Stimulated activated CD4-positive, alpha-beta T cell treated with anti-CD3 and anti-CD28 coated beads, Interleukin-15, amount 100 ng/mL, for 1 hour (primary cell): Measurements from ENCODE around the gene LIPG.

Experiments
- DNase-seq, 2 donors: peaks; one replicate each; pipeline ENCODE4 v3.0.0-alpha.2; 2020; ENCODE audit warnings: low read depth in 1 of 2, low spot score in 1 of 2

LIPG gene

DNA sequence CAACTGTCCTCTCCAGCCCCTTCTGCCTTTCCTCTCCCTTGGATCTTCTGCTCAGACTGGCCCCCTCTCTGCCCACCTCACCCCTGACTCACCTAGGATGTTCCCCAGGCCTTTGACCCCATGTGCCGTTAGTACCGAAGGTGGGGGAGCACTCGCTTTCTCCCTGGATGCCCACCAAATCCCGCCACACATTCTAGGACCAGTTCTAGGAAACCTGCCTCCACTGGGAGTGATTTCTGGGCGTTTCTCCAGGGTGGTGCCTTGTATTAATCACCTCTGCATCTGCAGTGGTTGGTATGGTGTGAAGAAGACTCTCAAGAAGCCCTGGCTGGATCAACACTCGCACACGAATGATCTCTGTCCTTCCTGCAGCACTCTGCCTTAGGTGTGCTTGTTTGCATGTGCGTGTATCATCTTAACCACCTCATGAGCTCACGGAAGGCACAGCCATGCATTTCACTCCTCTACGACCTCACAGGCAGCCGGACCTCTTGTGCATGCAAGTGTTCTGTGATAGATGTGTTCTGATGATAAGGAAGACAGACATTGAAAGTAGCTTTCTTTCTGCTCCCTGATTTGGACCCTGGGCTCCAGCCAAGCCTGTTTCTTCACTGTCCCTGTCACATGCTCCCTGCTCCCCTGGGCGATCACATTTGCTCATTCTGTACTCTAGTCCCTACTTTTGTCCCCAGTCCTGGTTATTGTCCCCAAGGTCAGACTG lies 69.4 kb downstream of the LIPG start:
- DNase-seq, result no peak

DNA sequence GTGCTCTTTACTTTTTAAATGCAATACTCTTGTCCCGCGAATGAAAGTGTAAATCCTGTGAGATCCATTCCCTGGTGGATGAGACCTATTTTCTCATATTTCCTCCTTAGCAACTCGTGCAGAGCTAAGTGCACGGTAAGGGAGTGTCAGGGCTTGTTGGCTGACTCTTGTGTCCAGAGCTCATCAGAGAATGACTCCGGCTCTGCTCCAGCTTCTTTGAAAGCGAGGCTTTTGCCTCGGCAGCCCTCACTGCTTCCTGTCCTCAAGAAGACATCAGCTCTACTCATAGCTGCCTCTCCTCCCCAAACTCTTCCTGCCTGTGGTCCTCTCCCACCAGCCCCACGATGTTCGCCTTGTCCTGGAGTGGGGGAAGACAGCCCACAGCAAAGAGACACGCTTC lies 70.7 kb downstream of the LIPG start:
- no peak for DNase-seq

DNA sequence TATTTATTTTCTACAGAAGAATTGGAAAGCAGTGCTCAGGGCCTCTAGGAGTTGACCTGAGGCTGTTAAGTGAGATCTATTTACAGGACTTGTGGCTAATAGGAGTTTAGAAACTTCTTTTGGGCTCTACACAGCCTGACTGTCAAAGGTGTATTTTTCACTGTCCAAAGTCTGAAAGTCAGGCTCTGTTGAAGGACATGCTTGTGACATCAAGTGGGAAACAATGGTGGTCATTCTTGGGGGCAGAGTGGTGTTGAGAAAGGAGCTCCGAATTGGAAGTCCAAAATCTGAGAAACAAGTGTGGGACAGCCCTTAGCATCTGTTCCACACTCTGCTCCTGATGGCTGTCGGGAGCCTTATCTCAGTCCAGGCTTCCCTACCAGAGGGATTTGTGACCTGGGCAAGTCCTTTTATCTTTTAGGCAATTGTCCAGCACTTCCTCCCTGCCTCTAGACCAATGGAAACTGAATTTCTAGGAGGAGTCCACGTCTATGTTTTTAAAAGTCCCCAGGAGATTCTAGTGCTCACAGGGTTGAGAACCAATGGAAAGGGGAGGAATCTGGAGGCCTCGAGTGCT lies 76.4 kb downstream of the LIPG start:
- DNase-seq, result no peak

DNA sequence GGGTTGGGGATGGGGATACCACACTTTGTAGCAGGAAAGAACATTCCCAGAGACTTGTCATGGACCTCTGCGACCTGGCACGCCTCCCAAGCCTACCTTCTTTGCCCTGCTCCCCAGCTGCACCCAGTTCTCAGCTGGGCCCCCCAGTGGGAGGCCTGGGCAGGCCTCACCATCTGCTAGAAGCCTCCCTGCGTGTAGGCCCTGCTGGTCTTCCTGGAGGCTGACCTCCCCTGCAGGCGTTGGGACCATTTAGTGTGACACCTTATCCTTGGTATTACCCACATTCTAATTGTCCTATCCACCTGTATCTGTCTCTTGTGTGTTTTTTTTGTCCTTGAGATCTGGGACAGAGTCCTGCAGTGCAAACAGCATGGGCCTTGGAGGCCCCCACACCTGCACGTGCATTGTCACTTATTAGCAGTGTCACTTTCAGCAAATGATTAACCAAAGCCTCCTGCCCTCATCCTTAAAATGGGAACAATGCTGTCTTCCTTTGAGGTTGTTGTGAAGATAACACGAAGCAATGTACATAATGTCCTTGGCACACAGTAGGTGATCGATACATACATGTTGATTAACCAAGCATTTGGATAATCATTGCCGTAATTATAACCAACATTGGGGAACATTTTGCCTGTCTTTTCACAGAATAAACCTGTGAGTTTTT lies 77.2 kb downstream of the LIPG start:
- DNase-seq, result no peak

DNA sequence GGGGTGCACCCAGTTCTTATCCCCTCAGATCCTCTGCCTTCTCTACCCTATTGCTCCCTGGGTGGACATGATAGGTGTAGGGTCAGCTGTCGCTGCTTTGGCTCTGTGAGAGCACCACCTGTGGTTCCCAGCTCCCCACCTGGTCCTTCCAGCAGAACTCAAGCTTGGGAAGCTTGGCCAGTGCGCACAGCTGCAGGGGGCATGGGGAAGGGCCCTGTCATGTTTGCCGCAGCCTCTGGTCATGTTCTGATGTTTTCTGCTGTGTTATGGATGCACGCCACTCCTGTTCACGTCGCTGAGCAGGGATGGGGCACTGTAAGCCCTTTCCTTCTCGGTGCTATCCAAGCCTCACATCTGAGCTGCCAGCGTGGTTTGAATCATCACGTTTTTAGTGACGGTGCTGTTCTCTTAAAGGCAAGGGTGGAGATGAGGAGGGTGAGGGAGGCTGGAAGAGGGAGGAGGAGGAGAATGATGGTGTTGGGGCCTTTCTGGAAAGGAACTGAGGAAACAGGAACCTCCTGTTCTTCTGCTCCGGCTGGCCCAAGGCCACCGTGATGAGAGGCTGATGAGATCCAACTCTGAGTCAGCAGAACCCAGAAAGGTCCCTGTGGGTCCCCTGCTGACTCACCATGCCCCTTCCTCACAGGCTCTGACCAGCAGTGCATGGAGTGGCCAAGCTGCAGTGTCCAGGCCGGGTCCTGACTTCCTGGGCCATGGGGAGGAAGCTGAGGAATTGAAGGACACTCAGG lies 78.0 kb downstream of the LIPG start:
- DNase-seq, result no peak

DNA sequence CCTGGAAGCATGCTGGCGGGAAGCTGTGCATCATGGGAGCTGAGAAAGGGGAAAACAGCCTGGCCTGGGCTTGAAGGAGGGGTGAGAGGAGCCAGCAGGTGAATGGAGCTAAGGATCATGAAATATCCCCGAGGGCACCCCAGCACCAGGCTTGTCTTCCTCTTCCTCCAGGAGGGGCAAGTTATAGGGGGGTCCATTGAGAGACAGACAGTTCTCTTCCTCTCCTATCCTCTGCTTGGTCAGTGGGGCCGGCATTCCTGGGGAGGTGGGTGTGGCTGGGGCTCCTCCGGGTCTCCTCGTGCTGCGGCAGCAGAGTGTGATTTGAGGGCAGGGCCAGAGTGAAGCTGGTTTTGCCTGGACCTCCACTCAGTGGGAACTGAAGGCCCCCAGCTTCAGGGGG lies 78.9 kb downstream of the LIPG start:
- no peak for DNase-seq

DNA sequence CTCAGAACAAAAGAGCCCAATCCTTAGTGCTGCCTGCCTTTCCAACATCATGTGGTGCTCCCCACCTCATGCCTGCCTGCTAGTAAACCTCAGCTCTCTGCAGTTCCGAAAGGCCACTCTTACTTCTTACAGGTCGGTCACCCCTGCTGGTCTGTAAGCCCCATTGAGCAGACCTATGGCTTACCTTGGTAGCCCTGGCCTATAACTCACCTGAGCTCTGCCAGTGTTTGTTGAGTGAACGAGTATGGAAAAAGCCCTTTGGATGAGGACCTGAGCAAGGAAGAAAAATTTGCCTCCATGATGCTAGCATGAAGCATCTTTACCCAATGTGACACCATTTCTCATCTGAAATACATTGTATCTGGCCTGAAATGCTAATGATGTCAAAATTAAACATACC lies 83.3 kb downstream of the LIPG start:
- no peak for DNase-seq

DNA sequence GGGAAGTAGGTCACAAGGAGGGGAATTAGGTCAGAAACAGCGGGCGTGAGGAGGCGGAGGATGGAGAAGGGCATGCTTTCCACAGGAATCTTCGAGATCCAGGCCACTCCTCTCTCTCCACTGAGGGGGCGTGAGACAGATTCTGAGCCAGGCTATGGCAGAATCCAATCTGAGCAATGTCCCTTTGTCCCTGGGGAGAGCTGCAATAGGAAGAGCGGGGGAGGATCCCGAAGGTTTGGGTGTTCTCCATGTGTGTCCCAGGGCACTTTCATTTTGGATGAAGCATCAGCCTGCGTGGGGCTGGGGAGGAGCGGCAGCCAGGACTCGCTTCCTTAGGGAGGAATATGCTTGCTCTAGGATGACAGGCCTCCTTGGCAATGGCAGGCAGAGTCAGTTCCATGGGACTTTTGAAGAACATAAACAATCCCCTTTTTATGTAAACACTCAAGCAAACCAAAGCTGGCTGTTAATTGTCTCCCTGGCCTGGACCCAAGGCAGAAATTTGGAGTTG lies 84.0 kb downstream of the LIPG start:
- DNase-seq, result no peak

DNA sequence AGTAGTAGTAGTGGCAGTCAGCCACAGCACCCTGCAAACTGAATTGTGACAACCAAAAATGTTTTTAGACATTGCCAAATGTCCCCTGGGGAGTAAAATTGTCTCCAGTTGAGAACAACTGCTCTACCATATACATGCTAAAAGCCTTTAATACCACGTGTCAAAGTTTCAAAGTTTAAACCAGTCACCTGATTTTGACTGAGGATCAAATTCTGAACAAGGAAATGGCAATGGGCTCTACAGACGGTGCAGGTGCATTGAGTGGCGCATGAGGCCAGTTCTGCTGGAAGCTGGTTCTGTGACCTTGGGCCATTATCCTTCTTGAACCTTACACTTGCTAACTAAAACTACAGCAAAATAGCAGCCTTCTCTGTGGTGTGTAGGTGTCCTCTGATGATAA lies 85.0 kb downstream of the LIPG start:
- DNase-seq, result no peak

DNA sequence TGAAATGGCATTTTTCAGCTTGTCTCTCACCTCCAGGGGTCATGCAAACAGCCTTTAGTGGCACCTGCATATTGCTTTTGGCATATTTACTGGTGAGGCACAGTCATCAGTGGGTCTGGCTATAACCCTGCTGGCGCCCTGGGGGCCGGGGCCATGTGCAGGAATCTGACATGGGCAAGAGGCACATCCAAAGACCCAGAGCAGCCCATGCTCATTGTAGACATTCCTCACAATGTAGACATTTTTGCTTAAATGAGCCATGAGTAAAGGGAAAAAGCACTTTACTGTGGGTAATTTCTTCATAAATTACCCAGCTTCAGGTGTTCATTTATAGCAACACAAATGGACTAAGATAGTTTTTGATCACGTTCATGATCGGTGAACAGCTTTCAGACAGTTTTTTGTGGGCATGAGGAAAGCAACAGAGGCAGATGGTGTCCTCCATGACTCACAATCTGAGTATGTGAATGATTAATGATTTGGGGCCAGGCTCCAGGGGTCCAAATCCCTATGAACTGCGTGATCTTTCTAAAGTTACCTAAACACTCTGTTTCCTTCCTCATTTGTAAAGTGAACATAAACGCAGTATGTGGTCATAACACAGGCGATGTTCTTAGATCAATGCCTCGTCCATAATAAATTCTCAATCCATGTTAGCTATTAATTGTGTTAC lies 85.8 kb downstream of the LIPG start:
- no peak for DNase-seq

DNA sequence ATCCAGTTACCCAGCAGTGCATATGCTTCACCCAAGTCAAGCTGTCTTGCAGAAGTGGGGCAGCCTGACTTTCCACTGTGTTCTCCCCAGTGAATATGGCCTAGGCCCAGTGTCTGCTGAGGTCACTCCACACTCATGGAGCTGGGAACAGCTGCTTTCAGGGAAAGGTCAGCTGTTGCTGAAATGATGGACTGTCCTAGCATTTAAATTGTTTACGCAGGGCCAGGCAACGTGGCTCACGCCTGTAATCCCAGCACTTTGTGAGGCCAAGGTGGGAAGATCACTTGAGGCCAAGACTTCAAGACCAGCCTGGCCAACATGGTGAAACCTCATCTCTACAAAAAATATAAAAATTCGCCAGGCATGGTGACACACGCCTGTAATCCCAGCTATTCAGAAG lies 86.5 kb downstream of the LIPG start:
- DNase-seq, result no peak
